ENCODE data around the gene HLA-DPA1.

- TF ChIP-seq CTCF (IDR thresholded peaks at IDR 0.05) (no peak), POLR2A (IDR thresholded peaks at IDR 0.05) (no peak)
Observed at GRCh38 chr6:33061987-33062386, 11.5 kb downstream of the HLA-DPA1 start.
